GM12874 (cell line): Measurements from ENCODE around the gene DIP2C.

Source experiments
- TF ChIP-seq, protein P1 (sequence below): IDR thresholded peaks from 2 replicates; pipeline ENCODE4 v1.5.1; 2011; ENCODE audit warnings: low read depth, mild to moderate bottlenecking, control low read depth, low read length, moderate library complexity; ENCODE audit not compliant: insufficient read depth

Gene DIP2C

DNA sequence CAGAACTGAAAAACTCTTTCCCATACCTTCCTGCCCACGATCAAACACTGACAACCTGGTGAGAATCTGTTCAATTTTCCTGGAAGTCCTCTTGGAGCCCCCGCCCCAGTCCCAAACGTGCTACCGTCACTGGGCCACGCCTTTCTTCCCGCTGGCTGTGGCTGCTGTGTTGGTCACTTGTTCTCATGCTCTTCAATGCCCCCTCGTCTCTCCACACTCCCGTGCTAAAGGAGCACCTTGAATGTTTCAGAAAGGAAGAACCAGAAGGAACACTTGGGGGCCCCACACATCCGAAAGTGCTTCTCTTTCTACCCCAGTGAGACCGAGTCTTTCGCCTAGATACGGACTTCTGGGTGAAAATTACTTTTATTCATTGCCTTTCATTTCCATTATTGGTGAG lies 215.1 kb downstream of the DIP2C start:
- TF ChIP-seq, protein P1, sequence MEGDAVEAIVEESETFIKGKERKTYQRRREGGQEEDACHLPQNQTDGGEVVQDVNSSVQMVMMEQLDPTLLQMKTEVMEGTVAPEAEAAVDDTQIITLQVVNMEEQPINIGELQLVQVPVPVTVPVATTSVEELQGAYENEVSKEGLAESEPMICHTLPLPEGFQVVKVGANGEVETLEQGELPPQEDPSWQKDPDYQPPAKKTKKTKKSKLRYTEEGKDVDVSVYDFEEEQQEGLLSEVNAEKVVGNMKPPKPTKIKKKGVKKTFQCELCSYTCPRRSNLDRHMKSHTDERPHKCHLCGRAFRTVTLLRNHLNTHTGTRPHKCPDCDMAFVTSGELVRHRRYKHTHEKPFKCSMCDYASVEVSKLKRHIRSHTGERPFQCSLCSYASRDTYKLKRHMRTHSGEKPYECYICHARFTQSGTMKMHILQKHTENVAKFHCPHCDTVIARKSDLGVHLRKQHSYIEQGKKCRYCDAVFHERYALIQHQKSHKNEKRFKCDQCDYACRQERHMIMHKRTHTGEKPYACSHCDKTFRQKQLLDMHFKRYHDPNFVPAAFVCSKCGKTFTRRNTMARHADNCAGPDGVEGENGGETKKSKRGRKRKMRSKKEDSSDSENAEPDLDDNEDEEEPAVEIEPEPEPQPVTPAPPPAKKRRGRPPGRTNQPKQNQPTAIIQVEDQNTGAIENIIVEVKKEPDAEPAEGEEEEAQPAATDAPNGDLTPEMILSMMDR, result no peak

DNA sequence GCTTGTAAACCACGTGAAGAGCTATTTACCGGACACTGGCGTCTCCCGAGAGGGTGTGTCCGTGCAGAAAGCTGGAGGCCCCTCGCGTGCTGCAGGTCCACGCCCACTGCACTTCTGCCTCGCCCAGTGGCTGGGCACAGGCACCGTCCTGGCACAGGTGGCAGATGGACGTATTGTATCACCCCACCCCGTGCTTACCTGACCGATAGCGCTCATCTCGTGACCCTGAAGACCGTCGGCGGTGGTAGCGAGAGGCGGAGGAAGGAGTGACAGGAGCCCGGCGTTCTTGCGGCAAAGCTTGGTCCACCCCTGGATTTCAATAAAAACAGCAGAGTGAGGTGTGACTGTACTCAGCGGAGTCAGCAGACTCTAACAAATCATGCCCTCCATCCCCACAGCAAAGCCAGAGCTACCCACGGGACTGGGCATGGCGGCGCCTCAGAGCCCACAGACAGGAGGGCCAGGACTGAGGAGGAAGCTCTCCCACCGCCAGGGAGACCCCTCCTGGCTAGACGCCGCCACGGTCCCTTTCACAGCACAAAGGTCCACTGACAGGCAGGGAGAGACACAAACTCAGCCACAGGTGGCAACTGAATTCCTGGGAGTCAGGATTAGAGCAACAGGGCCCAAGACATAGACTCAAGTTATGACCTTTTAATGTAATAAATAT lies 217.1 kb downstream of the DIP2C start:
- TF ChIP-seq, protein P1, result no peak

DNA sequence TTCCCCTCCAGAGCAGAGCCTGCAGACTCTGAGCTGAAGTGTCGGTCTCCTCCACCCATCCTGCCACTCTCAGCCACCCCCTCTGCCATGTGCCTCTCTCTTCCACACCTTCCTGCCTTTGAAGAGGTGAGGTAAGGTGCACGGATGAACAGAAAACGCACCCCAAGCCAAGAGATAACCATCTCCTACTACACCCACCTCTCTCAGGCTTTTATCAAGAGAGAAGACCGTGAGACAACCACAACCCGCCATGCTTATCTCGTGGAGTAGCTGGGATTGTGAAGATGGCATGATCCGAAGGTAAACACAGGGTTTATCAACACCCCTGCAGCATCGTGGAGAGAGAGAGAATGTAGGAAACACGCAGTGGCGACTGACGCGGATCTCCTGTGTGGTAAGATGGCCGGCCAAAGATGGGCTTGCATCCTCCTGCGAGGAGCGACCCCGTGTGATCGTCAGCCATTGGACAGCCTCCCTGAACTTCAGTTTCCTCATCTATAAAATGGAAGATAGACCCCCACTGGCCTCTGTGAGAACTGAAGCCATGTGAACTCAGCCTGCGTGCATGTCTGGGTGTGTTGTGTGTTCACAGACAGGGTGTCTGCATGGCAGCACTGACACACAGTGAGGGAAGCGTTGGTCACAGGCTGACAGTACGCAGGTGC lies 219.0 kb downstream of the DIP2C start:
- TF ChIP-seq, protein P1, result no peak

DNA sequence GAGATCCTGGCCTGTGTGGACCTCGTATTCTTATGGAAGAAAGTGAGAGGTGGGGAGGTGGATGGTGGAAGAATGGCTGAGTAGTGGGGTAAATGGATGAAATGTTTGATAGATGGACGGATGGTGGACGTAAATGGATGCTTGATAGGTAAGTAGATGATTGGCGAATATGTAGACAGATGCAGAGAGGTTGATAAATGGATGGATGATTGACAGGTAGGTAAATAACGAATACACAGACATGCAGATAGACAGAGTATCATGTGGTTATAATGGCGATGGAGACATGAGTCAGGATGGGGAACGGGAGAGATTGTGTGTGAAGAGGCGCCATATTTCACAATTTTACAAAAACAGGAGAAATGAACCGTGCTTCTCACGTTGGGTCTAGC lies 219.5 kb downstream of the DIP2C start:
- TF ChIP-seq, protein P1, result no peak

DNA sequence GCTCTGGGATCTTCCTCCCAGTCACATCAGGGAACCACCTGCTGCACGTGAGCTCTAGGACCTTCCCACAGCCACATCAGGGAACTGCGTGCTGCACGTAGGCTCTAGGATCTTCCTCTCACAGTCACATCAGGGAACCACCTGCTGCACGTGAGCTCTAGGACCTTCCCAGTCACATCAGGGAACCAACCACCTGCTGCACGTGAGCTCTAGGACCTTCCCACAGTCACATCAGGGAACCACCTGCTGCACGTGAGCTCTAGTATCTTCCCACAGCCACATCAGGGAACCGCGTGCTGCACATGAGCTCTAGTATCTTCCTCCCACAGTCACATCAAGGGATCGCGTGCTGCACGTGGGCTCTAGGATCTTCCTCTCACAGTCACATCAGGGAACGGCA lies 229.7 kb downstream of the DIP2C start:
- TF ChIP-seq, protein P1, result no peak

DNA sequence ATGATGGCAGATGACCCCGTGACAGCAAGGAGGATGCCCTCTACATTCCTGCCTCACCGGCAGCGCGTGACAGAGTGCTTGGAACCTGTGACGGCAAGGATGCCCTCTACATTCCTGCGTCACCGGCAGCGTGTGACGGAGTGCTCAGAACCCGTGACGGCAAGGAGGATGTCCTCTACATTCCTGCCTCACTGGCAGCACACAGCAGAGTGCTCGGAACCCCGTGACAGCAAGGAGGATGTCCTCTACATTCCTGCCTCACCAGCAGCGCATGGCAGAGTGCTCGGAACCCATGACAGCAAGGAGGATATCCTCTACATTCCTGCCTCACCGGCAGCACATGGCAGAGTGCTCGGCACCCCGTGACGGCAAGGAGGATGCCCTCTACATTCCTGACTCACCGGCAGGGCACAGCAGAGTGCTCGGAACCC lies 231.0 kb downstream of the DIP2C start:
- TF ChIP-seq, protein P1, result no peak

DNA sequence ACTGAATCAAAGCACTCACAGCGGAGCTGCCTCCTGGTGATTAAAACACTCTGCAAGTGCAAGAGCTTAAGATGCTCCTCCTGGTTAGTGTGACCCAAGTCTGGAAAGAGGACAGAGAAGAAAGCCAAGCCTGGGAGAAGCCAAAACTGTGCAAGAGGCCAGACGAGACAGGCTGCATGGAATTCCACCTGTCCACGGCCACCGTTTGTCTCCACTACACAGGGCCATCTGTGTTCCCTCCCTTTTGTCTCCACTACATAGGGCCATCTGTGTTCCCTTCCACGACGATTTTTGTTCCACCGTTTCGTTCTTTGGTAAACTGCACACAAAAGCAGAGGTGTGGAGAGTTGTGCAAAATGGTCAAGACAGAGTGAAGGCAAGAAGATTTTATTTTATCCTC lies 233.0 kb downstream of the DIP2C start:
- TF ChIP-seq, protein P1, result no peak
